ENCODE measurements around the gene ITGB8.

ITGB8 gene

DNA sequence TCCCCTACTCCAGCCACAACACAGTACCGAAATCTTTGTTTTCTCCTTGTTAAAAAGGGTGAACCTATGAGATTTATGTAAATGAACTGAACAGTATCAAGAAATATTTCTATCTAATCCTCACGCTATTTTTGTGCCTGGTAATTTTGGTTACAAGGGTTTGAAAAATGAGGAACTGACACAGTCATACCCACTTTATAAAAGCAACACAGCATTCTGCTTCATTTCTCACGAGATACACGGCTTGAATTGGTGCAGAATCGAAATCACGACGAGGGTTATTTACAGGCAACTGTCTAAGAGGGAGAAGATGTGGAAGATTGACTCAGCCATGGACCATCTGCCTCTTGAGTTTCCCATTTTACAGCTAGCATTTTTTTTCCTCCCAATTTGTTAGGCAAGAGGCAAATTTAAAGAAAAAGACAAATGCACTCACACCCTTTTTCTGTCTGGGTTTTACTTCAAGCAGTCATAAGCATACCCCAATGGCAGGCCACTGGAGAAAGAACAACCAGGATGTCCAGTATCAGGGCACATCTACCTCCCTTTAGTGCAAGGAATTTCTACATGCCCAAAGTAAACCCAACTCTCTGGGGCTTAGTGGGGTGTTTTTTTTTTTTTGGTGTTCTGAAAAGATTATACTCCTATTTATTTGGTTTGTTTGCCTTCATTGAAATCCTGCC, 108.1 kb downstream of the ITGB8 start:
- no peak for DNase-seq (ENCODE audit: low read depth)
- TF ChIP-seq, protein P1, sequence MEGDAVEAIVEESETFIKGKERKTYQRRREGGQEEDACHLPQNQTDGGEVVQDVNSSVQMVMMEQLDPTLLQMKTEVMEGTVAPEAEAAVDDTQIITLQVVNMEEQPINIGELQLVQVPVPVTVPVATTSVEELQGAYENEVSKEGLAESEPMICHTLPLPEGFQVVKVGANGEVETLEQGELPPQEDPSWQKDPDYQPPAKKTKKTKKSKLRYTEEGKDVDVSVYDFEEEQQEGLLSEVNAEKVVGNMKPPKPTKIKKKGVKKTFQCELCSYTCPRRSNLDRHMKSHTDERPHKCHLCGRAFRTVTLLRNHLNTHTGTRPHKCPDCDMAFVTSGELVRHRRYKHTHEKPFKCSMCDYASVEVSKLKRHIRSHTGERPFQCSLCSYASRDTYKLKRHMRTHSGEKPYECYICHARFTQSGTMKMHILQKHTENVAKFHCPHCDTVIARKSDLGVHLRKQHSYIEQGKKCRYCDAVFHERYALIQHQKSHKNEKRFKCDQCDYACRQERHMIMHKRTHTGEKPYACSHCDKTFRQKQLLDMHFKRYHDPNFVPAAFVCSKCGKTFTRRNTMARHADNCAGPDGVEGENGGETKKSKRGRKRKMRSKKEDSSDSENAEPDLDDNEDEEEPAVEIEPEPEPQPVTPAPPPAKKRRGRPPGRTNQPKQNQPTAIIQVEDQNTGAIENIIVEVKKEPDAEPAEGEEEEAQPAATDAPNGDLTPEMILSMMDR (conservative IDR thresholded peaks at IDR 0.05; ENCODE audit: control insufficient read depth, insufficient read depth, low read depth, low read length): no peak
- H3K4me3 ChIP-seq (ENCODE audit: control insufficient read depth, low read depth, low read length): no peak overlapping the region

DNA sequence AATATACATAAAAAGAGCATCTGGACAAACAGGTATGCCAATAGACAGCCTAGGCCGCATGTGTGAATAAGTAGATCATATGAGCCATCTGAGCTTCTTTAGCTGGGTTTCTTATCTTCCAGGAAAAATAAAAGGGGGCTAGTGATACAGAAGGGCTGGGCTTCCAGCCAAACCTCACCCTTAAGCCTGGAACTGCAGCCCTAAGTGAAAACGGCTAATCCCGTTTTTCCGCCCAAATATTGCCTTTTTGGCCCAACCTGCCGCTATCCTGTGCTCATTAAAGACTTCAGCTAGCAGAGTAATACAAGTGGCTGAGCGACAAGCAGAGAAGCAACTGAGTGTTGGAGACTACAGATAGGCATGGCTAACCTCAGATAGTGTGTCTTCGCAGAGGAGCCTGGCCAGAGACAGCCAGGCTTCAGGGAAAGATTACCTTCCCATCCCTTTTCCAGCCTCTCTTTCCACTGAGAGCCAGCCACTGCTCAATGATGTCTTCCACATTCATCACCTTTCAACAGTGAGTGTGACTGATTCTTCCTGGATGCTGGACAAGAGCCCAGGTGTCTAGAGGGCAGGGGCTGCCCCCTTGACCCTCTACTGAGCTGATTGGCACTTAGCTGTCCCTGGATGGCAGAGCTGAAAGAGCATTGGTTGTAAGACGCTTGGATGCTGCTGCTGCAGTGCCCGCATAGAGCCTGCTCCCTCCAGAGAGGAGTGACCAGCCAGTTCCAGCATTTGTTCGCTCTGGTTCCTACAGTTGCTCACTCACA, 108.9 kb downstream of the ITGB8 start:
- no peak overlapping the region for H3K4me3 ChIP-seq (ENCODE audit: control insufficient read depth, low read depth, low read length)
- TF ChIP-seq, protein P1 (conservative IDR thresholded peaks at IDR 0.05; ENCODE audit: control insufficient read depth, insufficient read depth, low read depth, low read length): no peak
- DNase-seq (ENCODE audit: low read depth): no peak

DNA sequence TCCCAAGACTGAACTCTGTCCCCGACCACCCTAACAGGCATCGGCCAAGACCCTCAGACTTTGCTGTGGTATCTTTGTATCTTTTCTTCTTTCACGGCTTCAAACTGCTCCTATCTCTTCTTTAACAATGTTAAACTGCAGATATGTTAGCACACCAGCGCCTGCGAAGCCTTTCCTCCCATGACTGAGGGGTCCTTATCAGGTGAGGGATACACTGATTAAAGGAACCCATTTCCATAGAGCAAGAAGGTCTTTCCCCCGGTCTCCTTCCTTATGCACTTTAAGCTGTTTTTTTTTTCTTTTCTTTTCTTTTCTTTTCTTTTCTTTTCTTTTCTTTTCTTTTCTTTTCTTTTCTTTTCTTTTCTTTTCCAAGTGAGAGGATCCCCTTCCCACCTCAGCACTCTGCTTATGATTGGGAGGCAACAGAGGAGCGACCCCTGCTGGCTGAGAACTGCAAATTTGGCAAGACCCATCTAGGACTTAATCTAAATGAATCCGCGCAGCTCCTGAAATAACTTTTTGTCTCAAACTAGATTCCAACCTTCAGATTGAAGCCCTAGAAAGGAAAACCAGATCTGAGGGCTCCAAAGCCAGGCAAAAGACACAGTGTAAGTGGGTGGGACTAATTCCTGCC, 109.9 kb downstream of the ITGB8 start:
- no peak overlapping the region for H3K4me3 ChIP-seq (ENCODE audit: control insufficient read depth, low read depth, low read length)
- TF ChIP-seq, protein P1 (conservative IDR thresholded peaks at IDR 0.05; ENCODE audit: control insufficient read depth, insufficient read depth, low read depth, low read length): peak; percentile 63
- peak; percentile 58 for DNase-seq (ENCODE audit: low read depth)

DNA sequence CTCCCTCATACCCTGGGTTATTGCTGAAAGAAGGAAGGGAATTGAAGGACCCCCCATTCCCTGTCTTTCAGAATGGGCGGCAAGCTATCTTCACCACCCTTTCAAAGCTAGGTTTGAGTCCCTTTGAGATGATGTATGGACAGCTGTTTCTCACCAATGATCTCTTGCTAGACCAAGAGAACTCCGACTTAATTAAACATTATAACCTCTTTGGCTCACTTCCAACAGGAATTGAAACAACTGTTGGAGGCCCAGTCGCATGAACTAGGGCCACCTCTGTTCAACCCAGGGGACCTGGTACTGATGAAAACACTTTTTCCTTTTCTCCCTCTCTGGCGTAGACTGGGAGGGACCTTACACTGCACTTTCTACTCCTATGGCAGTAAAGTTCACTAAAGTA, 110.6 kb downstream of the ITGB8 start:
- DNase-seq (ENCODE audit: low read depth): no peak
- H3K4me3 ChIP-seq (ENCODE audit: control insufficient read depth, low read depth, low read length): no peak overlapping the region
- TF ChIP-seq, protein P1 (conservative IDR thresholded peaks at IDR 0.05; ENCODE audit: control insufficient read depth, insufficient read depth, low read depth, low read length): no peak

DNA sequence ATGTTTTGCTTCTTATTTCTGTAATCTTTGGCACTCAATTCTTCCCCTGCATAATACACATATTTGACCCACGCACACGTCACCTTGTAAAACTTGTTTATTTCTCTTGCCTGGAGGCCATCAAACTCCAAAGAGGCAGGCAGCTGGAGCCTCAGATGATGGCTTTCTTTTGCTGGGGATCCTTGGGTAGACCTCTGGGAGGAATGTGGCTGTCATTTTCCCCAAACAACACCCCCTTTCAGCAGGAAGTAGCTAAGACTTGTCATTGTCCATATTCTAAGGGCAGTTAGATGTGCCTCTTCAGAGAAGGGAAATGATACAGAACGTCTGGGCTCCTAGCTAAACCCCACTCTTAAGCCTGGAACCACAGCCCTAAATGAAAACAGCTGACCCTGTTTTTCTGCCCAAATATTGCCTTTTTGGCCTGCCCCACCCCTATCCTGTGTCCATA, 111.3 kb downstream of the ITGB8 start:
- no peak overlapping the region for H3K4me3 ChIP-seq (ENCODE audit: control insufficient read depth, low read depth, low read length)
- TF ChIP-seq, protein P1 (conservative IDR thresholded peaks at IDR 0.05; ENCODE audit: control insufficient read depth, insufficient read depth, low read depth, low read length): no peak
- DNase-seq (ENCODE audit: low read depth): no peak

DNA sequence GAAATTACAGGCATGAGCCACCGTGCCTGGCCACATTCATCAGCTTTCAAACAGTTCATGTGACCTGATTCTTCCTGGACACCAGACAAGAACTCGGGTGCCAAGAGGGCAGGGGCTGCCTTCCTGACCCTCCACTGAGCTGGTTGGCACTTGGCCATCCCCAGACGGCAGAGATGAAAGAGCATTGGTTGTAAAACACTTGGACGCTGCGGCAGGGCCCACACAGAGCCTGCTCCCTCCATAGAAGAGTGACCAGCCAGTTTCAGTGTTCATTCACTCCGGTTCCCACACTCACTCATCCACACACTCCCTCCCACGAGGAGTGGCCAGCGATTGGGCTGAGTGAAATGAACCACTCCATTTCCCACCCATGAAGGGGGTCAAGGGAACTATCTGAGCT, 112.3 kb downstream of the ITGB8 start:
- no peak overlapping the region for H3K4me3 ChIP-seq (ENCODE audit: control insufficient read depth, low read depth, low read length)
- DNase-seq (ENCODE audit: low read depth): no peak
- TF ChIP-seq, protein P1 (conservative IDR thresholded peaks at IDR 0.05; ENCODE audit: control insufficient read depth, insufficient read depth, low read depth, low read length): no peak

Measured in fibroblast of mammary gland (primary cell).